HL-60 (cell line): Measurements from ENCODE around the gene SUN1.
"Not testable (repeated sequence)": the region's sequence is repeated elsewhere in the genome, so short reads cannot be mapped to it uniquely, and the experiment has no call there.

ENCODE experiments used
- DNase-seq, 2 experiments: peaks; one replicate each; pipeline ENCODE4 v3.0.0-alpha.2; 2010 to 2020; ENCODE audit warnings: low read depth in 1 of 2, low spot score in 1 of 2
- H3K27ac ChIP-seq: fragments of 250-450 bp; sonication (Bioruptor Pico); replicated peaks from 2 replicates; pipeline ENCODE4 v1.5.1; 2020; ENCODE audit warnings: mild to moderate bottlenecking, moderate library complexity
- H3K27me3 ChIP-seq: fragments of 250-450 bp; sonication (Bioruptor Pico); 2 replicates; pipeline ENCODE4 v1.5.1; 2021; ENCODE audit warnings: mild to moderate bottlenecking, moderate library complexity; ENCODE audit not compliant: insufficient read depth, poor library complexity, severe bottlenecking
- H3K4me3 ChIP-seq: replicated peaks from 2 replicates; pipeline ENCODE4 v1.5.1; 2011; ENCODE audit warnings: mild to moderate bottlenecking, control low read depth, low read length; ENCODE audit not compliant: insufficient read depth
- GABPA ChIP-seq: IDR thresholded peaks from 2 replicates; pipeline ENCODE4 v1.6.1; 2012; ENCODE audit warnings: low read depth
- POLR2AphosphoS5 ChIP-seq: IDR thresholded peaks from 2 replicates; pipeline ENCODE4 v1.6.1; 2012; ENCODE audit warnings: low read depth
- SPI1 ChIP-seq: IDR thresholded peaks from 2 replicates; pipeline ENCODE4 v1.6.1; 2012; ENCODE audit warnings: low read depth, mild to moderate bottlenecking, borderline replicate concordance
- TF ChIP-seq, protein P1 (sequence below): IDR thresholded peaks from one replicate; pipeline ENCODE4 v1.5.1; 2011; ENCODE audit warnings: low read length, control low read depth, inconsistent platforms; ENCODE audit not compliant: insufficient read depth
- TF ChIP-seq, protein P2 (sequence below): IDR thresholded peaks from 2 replicates; pipeline ENCODE4 v1.6.1; 2012; ENCODE audit warnings: low read depth; ENCODE audit not compliant: insufficient replicate concordance

The SUN1 gene

DNA sequence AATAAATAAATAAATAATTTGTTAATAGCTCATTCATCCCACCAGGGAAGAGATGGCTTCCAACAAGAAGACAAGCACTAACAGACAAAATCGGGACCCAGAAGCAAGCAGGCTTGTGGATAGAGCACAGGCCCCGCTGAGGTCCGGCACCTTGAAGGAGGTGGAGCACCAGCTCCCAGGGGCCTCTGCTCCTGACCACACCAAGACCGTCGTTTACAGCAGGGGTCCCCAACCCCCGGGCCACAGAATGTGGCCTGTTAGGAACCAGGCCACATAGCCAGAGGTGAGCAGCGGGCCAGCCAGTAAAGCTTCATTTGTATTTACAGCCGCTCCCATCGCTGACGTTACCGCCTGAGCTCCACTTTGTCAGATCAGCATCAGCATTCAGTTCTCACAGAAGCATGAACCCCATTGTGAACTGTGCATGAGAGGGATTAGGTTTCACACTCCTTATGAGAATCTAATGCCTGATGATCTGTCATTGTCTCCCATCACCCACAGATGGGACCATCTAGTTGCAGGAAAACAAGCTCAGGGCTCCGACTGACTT is 33.3 kb upstream of the SUN1 start:
- DNase-seq, result no peak
- TF ChIP-seq, protein P1, sequence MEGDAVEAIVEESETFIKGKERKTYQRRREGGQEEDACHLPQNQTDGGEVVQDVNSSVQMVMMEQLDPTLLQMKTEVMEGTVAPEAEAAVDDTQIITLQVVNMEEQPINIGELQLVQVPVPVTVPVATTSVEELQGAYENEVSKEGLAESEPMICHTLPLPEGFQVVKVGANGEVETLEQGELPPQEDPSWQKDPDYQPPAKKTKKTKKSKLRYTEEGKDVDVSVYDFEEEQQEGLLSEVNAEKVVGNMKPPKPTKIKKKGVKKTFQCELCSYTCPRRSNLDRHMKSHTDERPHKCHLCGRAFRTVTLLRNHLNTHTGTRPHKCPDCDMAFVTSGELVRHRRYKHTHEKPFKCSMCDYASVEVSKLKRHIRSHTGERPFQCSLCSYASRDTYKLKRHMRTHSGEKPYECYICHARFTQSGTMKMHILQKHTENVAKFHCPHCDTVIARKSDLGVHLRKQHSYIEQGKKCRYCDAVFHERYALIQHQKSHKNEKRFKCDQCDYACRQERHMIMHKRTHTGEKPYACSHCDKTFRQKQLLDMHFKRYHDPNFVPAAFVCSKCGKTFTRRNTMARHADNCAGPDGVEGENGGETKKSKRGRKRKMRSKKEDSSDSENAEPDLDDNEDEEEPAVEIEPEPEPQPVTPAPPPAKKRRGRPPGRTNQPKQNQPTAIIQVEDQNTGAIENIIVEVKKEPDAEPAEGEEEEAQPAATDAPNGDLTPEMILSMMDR, result no peak
- TF ChIP-seq, protein P2, sequence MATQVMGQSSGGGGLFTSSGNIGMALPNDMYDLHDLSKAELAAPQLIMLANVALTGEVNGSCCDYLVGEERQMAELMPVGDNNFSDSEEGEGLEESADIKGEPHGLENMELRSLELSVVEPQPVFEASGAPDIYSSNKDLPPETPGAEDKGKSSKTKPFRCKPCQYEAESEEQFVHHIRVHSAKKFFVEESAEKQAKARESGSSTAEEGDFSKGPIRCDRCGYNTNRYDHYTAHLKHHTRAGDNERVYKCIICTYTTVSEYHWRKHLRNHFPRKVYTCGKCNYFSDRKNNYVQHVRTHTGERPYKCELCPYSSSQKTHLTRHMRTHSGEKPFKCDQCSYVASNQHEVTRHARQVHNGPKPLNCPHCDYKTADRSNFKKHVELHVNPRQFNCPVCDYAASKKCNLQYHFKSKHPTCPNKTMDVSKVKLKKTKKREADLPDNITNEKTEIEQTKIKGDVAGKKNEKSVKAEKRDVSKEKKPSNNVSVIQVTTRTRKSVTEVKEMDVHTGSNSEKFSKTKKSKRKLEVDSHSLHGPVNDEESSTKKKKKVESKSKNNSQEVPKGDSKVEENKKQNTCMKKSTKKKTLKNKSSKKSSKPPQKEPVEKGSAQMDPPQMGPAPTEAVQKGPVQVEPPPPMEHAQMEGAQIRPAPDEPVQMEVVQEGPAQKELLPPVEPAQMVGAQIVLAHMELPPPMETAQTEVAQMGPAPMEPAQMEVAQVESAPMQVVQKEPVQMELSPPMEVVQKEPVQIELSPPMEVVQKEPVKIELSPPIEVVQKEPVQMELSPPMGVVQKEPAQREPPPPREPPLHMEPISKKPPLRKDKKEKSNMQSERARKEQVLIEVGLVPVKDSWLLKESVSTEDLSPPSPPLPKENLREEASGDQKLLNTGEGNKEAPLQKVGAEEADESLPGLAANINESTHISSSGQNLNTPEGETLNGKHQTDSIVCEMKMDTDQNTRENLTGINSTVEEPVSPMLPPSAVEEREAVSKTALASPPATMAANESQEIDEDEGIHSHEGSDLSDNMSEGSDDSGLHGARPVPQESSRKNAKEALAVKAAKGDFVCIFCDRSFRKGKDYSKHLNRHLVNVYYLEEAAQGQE, result no peak
- TF ChIP-seq SPI1 (no peak), POLR2AphosphoS5 (no peak), GABPA (no peak)
- no peak overlapping the region for H3K27ac ChIP-seq

DNA sequence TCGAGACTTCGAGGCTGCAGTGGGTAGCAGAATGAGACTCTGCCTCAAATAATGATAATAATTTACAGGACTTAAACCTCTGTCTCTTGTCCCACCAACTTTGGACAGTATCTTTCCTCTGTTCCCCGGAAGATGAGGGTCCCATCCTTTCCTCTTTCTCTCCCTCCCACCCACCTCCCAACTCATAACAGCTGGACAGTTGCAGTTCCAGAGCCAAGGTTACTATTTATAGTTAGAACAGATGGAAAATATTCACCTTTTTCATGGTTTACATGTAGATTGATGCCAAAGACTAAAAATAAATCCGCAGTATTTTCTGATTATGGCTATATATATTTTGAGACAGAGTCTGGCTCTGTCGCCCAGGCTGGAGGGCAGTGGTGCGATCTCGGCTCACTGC is 31.6 kb upstream of the SUN1 start:
- no peak for TF ChIP-seq POLR2AphosphoS5
- TF ChIP-seq, protein P2, result no peak
- TF ChIP-seq, protein P1, result no peak
- no peak for TF ChIP-seq GABPA
- no peak for TF ChIP-seq SPI1
- Histone ChIP-seq H3K27ac (no peak overlapping the region), H3K27me3 (no peaks in the 10 kb centered on the region), H3K4me3 (no peak overlapping the region)
- no peak for DNase-seq

More for the DNA sequence above, 33.3 kb upstream of the SUN1 start:
- Histone ChIP-seq H3K4me3 (no peak overlapping the region), H3K27me3 (no peaks in the 10 kb centered on the region)

DNA sequence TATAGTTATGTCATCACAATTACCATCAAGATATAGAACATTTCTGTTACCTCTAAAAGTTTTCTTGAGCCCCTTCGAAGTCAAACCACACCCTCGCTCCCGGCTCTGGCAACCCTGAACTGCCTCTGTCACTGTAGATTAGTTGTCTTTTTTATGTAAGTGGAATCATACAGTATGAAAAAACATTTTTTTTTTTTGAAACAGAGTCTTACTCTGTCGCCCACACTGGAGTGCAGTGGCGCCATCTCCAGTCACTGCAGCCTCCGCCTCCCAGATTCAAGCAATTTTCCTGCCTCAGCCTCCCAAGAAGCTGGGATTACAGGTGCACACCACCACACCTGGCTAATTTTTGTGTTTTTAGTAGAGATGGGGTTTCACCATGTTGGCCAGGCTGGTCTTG is 30.9 kb upstream of the SUN1 start:
- not testable (repeated sequence) for H3K4me3 ChIP-seq, H3K27me3 ChIP-seq, H3K27ac ChIP-seq, DNase-seq

DNA sequence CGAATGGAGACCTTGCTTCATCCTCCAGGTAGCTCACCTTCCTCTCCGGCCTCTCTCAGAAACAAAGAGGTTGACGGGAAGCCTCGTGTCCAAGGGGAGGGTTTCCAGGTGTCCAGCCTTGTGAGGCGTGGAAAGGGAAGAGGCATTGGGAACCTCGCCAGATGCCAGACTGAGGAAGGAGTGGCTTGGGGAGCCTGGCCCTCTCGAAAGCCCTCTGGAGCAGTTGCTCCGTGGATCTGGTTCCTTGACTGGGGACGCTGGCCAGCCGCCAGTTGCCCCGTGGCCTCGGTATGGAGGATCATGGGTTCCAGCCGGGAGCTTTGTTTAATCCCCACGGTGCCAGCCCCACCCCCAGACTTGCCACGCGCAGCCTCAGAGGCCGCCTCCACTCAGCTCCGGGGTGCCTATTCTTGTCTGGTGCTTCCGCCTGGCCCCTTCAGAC is 30.3 kb upstream of the SUN1 start:
- Histone ChIP-seq H3K27ac (no peak overlapping the region), H3K4me3 (no peak overlapping the region), H3K27me3 (no peaks in the 10 kb centered on the region)
- TF ChIP-seq POLR2AphosphoS5 (no peak), GABPA (no peak), SPI1 (no peak)
- TF ChIP-seq, protein P2, result no peak
- TF ChIP-seq, protein P1, result no peak
- no peak for DNase-seq
